Dedifferentiated amniotic fluid mesenchymal stem cell (primary cell): ENCODE results near the gene CDCA8.
"Not testable (repeated sequence)": the region's sequence is repeated elsewhere in the genome, so short reads cannot be mapped to it uniquely, and the experiment has no call there.

Source experiments
- DNase-seq: peaks from one replicate; pipeline ENCODE4 v3.0.0-alpha.2; 2016; ENCODE audit errors: extremely low spot score

Gene CDCA8

GRCh38 chr1:37673920-37674319 lies 18.4 kb upstream of the CDCA8 start:
- DNase-seq, result no peak

GRCh38 chr1:37676281-37677142 lies 15.8 kb upstream of the CDCA8 start:
- DNase-seq, result no peak

- no peak for DNase-seq
These were observed 15.2 kb upstream of the CDCA8 start for GRCh38 chr1:37677143-37677439.

GRCh38 chr1:37677808-37678207 lies 14.5 kb upstream of the CDCA8 start:
- DNase-seq, result no peak

- DNase-seq, result no peak
These were observed 11.4 kb upstream of the CDCA8 start for GRCh38 chr1:37680933-37681332.

- peak; percentile 72 for DNase-seq
These were observed 9.9 kb upstream of the CDCA8 start for GRCh38 chr1:37682334-37682987.

- DNase-seq, result not testable (repeated sequence)
These were observed 8.1 kb upstream of the CDCA8 start for GRCh38 chr1:37684182-37684581.

- DNase-seq, result no peak
These were observed 6.6 kb upstream of the CDCA8 start for GRCh38 chr1:37685722-37686121.

- DNase-seq, result not testable (repeated sequence)
These were observed 4.6 kb upstream of the CDCA8 start for GRCh38 chr1:37687764-37688163.

GRCh38 chr1:37688926-37689325 lies 3.4 kb upstream of the CDCA8 start:
- DNase-seq, result no peak

- no peak for DNase-seq
These were observed 729 bp upstream of the CDCA8 start for GRCh38 chr1:37691497-37692077.

GRCh38 chr1:37692834-37693175 lies 489 bp downstream of the CDCA8 start:
- DNase-seq, result no peak

- DNase-seq, result no peak
These were observed 4.8 kb downstream of the CDCA8 start for GRCh38 chr1:37697090-37697489.

GRCh38 chr1:37697737-37698136 lies 5.4 kb downstream of the CDCA8 start:
- DNase-seq, result no peak

GRCh38 chr1:37699147-37699546 lies 6.8 kb downstream of the CDCA8 start:
- DNase-seq, result no peak

- DNase-seq, result no peak
These were observed 8.7 kb downstream of the CDCA8 start for GRCh38 chr1:37701051-37701450.

- no peak for DNase-seq
These were observed 10.7 kb downstream of the CDCA8 start for GRCh38 chr1:37703061-37703460.

- peak; percentile 49 for DNase-seq
These were observed 12.7 kb downstream of the CDCA8 start for GRCh38 chr1:37704966-37705365.

GRCh38 chr1:37705399-37705798 lies 13.1 kb downstream of the CDCA8 start:
- DNase-seq, result no peak

- no peak for DNase-seq
These were observed 16.2 kb downstream of the CDCA8 start for GRCh38 chr1:37708471-37708870.

GRCh38 chr1:37714226-37714625 lies 21.9 kb downstream of the CDCA8 start:
- no peak for DNase-seq

- no peak for DNase-seq
These were observed 22.4 kb downstream of the CDCA8 start for GRCh38 chr1:37714689-37715088.

- no peak for DNase-seq
These were observed 24.0 kb downstream of the CDCA8 start for GRCh38 chr1:37716321-37716720.
